Right hindlimb (tissue), 1 donor: Measurements from ENCODE around the gene ACP2.

Experiments
- DNase-seq: peaks from one replicate; pipeline ENCODE4 v3.0.0-alpha.2; 2018

The ACP2 gene

GRCh38 chr11:47268448-47269001, 19.9 kb upstream of the ACP2 start:
- no peak for DNase-seq

- no peak for DNase-seq
Measured at GRCh38 chr11:47267876-47268275, 19.3 kb upstream of the ACP2 start.

GRCh38 chr11:47264521-47264920, 15.9 kb upstream of the ACP2 start:
- DNase-seq, result no peak

- no peak for DNase-seq
Measured at GRCh38 chr11:47264119-47264518, 15.5 kb upstream of the ACP2 start.

GRCh38 chr11:47261291-47261800, 12.7 kb upstream of the ACP2 start:
- DNase-seq, result no peak

GRCh38 chr11:47260366-47260765, 11.8 kb upstream of the ACP2 start:
- no peak for DNase-seq

GRCh38 chr11:47259232-47259977, 10.8 kb upstream of the ACP2 start:
- DNase-seq, result peak; percentile 39

GRCh38 chr11:47258317-47258902, 9.8 kb upstream of the ACP2 start:
- DNase-seq, result no peak

GRCh38 chr11:47257517-47258316, 9.1 kb upstream of the ACP2 start, which contains the start of gene NR1H3:
Gene NR1H3 (plus strand): TSS chr11:47257996. CDS start chr11:47259217, 1,221 bp downstream.
- DNase-seq, result peak; percentile 89

GRCh38 chr11:47257177-47257516, 8.5 kb upstream of the ACP2 start:
- DNase-seq, result no peak

- no peak for DNase-seq
Measured at GRCh38 chr11:47256374-47256773, 7.8 kb upstream of the ACP2 start.

GRCh38 chr11:47254386-47254785, 5.8 kb upstream of the ACP2 start:
- peak; percentile 46 for DNase-seq

GRCh38 chr11:47253660-47254059, 5.0 kb upstream of the ACP2 start:
- DNase-seq, result no peak

- no peak for DNase-seq
Measured at GRCh38 chr11:47251751-47252150, 3.1 kb upstream of the ACP2 start.

GRCh38 chr11:47249378-47249715, 733 bp upstream of the ACP2 start:
- no peak for DNase-seq

- no peak for DNase-seq
Measured at GRCh38 chr11:47248304-47248663, 330 bp downstream of the ACP2 start.

GRCh38 chr11:47247502-47247901, 1.1 kb downstream of the ACP2 start:
- no peak for DNase-seq

GRCh38 chr11:47245611-47246357, 2.8 kb downstream of the ACP2 start:
- DNase-seq, result no peak

- no peak for DNase-seq
Measured at GRCh38 chr11:47244448-47245350, 3.9 kb downstream of the ACP2 start.

- DNase-seq, result no peak
Measured at GRCh38 chr11:47243454-47243853, 5.2 kb downstream of the ACP2 start.

GRCh38 chr11:47242596-47243192, 5.9 kb downstream of the ACP2 start:
- no peak for DNase-seq
